Esophagus (tissue), 2 donors: ENCODE results near the gene COMMD10. TPM values are rescaled to one million over a fixed set of nuclear protein-coding genes. Genes with fewer than 3 reads are reported as not detected.

Source experiments
- H3K27ac ChIP-seq, 2 donors: one replicate each; pipeline ENCODE4 v1.5.1; 2013; ENCODE audit warnings: low read depth in 2 of 2, mild to moderate bottlenecking in 2 of 2, inconsistent platforms in 1 of 2, low read length in 1 of 2, moderate library complexity in 1 of 2
- H3K27me3 ChIP-seq, 2 donors: one replicate each; pipeline ENCODE4 v1.6.1; 2013; ENCODE audit warnings: low read length in 2 of 2, control low read depth in 1 of 2, mild to moderate bottlenecking in 1 of 2; ENCODE audit not compliant: insufficient read depth in 2 of 2, control insufficient read depth in 1 of 2
- H3K36me3 ChIP-seq, 2 donors: one replicate each; pipeline ENCODE4 v1.6.1; 2013; ENCODE audit warnings: low read length in 1 of 2; ENCODE audit not compliant: control insufficient read depth in 2 of 2, insufficient read depth in 2 of 2
- H3K4me1 ChIP-seq, 2 donors: one replicate each; pipeline ENCODE4 v1.6.1; 2013; ENCODE audit warnings: low read length in 1 of 2; ENCODE audit not compliant: control insufficient read depth in 2 of 2, insufficient read depth in 2 of 2
- H3K4me3 ChIP-seq, 2 donors: one replicate each; pipeline ENCODE4 v1.5.1; 2013; ENCODE audit warnings: low read length in 2 of 2, mild to moderate bottlenecking in 2 of 2, low read depth in 1 of 2, moderate library complexity in 1 of 2
- H3K9me3 ChIP-seq, 2 donors: one replicate each; pipeline ENCODE4 v1.6.1; 2013; ENCODE audit warnings: mild to moderate bottlenecking in 2 of 2, low read depth in 1 of 2, low read length in 1 of 2, moderate library complexity in 1 of 2; ENCODE audit not compliant: control insufficient read depth in 2 of 2, insufficient read depth in 1 of 2
- WGBS, 2 donors: extraction: QIAGEN DNeasy Blood & Tissue Kit; methylation state at CpG; one replicate each; pipeline ENCODE4 v1.1.7; 2013; 5-methylcytosine and 5-hydroxymethylcytosine counted together
- polyA plus RNA-seq, 2 donors: library from polyadenylated mRNA; stranded (reverse); fragments of 200-250 nt; gene quantifications; one replicate each; pipeline ENCODE4 v1.2.3, GENCODE V29; 2013
- donor health status: healthy with polysubstance abuse.
- donor health status: Bipolar disorder and iron deficiency.

COMMD10 gene
- polyA plus RNA-seq, 2 donors, result 13.2 to 19.8 TPM

DNA sequence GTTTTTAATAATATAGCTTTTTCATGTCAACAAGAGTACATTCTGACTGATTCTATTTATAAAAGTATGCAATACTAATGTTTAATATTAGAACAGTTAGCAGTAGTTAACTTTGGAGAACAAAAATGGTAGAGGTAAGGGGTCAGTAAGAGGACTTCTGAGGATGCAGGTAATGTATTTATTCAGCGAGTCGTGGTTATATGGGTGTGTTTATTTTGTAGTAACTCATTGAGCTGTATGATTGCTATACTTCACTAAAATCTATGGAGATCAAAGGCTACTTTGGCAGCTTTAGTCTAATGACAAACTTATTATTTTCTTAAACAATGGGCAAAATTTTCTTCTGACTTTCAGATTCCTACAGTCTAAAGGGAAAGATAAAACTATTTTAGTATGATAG, 146.5 kb downstream of the COMMD10 start:
- Histone ChIP-seq H3K9me3 (no peaks in the 10 kb centered on the region), H3K36me3 (no peaks in the 10 kb centered on the region), H3K27ac (no peak overlapping the region), H3K4me1 (no peaks in the 10 kb centered on the region), H3K4me3 (no peak overlapping the region), H3K27me3 (no peaks in the 10 kb centered on the region)
- 80 to 82% methylated on average over 2 of the region's 2 CpGs for WGBS, 2 donors

DNA sequence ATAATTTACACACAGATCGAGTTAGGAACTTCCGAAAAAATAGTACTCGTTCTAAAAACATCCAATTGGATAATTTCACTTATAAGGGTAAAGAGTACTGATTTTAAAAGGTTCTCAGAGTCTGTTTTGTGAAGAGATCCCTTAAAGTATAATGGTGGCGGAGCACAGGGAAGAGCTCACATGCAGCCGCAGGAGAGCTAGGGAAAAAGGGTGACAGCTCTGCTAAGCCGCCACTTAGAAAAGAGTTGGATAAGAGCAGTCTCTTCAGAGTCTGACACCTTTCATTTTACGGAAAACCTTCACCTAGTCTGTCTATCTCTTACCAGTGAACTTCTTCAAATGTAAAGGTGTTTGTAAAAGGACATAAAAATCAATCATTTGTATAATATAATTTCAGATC, 149.9 kb downstream of the COMMD10 start:
- Histone ChIP-seq H3K4me1 (no peaks in the 10 kb centered on the region), H3K36me3 (no peaks in the 10 kb centered on the region), H3K4me3 (no peak overlapping the region), H3K9me3 (no peaks in the 10 kb centered on the region), H3K27me3 (no peaks in the 10 kb centered on the region), H3K27ac (no peak overlapping the region)
- WGBS, 2 donors, result 93 to 96% methylated on average over 7 of the region's 7 CpGs

DNA sequence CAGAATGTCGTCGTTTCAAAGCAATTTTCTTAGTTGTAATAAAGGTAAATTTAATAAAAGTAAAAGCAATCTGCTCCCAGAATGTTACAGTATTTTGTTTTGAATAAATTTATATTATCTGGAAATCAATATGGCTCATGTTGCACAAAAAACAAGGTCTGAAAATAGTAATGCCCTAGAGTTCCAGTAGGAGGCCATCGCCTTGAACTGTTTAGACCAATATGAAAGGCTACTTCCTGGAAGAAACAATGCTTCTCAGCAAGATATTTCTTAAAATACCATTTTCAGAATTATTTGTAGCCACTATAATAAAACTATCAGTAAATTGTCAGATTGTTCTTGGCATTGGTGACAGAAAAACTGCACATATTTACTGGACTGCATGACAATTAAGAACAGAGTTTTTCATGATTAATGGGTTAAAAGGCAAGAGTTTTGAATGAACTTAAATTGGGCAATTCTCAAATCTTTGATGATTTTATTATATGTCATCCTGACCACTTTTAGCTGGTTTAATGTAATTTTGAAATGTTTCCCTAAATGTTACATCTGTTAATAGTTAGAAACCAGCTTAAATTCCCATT, 153.2 kb downstream of the COMMD10 start:
- 95 to 98% methylated on average over 3 of the region's 3 CpGs for WGBS, 2 donors

DNA sequence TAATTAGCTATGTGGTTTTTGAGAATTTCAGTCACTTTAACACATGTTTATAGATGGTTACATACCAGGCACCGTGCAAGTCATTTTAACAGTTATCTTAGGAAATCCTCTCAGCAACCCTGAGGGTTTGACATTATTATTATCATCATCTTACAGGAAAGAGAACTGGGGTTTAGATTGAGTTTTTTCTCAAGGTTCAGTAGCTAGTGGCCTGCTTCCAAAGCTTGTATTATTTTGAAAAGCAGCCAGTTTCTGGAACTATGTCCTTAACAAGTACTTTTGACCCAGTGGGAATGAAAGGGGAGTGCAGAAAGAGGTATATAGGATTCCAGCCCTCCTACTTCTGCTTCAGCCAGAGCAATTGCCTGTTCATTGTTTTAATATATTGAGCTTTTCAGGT, 157.5 kb downstream of the COMMD10 start:
- H3K27ac ChIP-seq, result no peak overlapping the region
- no peaks in the 10 kb centered on the region for H3K4me1 ChIP-seq
- no peak overlapping the region for H3K4me3 ChIP-seq
- no peaks in the 10 kb centered on the region for H3K27me3 ChIP-seq
- no peaks in the 10 kb centered on the region for H3K9me3 ChIP-seq
- H3K36me3 ChIP-seq, result no peaks in the 10 kb centered on the region
- 27 to 39% methylated on average over 1 of the region's 1 CpG for WGBS, 2 donors

More for the DNA sequence above, 153.2 kb downstream of the COMMD10 start:
- H3K27ac ChIP-seq, result no peak overlapping the region
- no peaks in the 10 kb centered on the region for H3K36me3 ChIP-seq
- H3K4me3 ChIP-seq, result no peak overlapping the region
- no peaks in the 10 kb centered on the region for H3K9me3 ChIP-seq
- H3K27me3 ChIP-seq, result no peaks in the 10 kb centered on the region
- H3K4me1 ChIP-seq, result no peaks in the 10 kb centered on the region

DNA sequence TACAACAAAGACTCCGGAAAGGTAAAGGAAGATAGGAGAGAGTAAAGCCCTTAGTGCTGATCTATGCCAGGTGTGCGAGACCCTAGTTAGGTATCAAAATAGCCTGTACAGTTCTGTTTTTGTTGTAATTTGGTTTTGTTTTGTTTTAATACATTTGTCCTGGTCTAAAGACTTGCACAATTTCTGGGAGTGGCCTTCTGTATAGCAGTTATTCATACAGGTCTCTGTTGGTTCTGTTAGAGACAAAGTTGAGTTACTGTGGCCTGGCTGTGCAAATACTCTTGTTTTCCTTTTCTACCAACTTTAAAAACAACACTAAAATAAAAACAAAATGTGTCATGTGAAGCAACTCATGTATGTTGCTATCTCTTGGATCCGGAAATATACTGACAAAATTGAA, 163.6 kb downstream of the COMMD10 start:
- Histone ChIP-seq H3K9me3 (no peaks in the 10 kb centered on the region), H3K4me3 (no peak overlapping the region), H3K27me3 (no peaks in the 10 kb centered on the region), H3K27ac (no peak overlapping the region), H3K36me3 (no peaks in the 10 kb centered on the region), H3K4me1 (no peaks in the 10 kb centered on the region)
- 96 to 97% methylated on average over 3 of the region's 3 CpGs for WGBS, 2 donors

DNA sequence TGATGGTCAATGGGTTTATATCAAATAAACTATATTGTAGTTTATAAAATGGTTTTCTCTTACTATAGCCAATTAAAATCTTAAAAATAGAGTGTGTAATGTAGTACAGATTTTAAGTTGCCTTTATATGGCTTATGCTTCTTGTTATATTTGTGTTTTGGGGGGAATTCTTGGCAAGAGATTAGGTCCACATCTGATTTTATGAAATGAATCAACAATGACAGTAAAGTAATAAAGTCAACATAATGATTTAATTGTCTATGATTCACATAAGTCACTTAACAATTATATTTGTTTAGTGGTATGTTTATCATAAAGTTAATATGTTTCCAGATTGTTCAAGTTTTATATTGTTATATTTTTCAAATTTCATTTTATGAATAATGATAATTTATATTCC, 164.8 kb downstream of the COMMD10 start:
- no peaks in the 10 kb centered on the region for H3K27me3 ChIP-seq
- no peaks in the 10 kb centered on the region for H3K36me3 ChIP-seq
- no peaks in the 10 kb centered on the region for H3K9me3 ChIP-seq
- no peaks in the 10 kb centered on the region for H3K4me1 ChIP-seq
- H3K27ac ChIP-seq, result no peak overlapping the region
- no peak overlapping the region for H3K4me3 ChIP-seq

DNA sequence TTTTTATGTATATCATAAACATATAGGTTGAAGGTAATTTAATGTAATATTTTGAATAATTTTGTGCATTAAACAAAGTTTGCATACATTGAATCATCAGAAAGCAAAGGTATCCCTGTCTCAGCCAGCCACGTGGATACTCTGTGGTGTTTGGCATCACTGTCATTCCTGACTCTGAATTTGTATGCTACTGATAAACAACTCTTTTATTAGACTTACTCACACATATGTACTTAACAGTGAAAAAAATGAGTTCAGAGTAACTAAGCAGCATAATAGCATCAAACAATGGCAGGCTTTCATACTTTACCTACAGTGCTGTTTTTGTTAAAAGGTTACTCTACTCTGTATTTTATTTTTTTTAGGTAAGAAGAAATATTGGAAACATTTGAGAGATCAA, 171.9 kb downstream of the COMMD10 start:
- Histone ChIP-seq H3K36me3 (no peaks in the 10 kb centered on the region), H3K4me1 (no peaks in the 10 kb centered on the region), H3K27me3 (no peaks in the 10 kb centered on the region), H3K4me3 (no peak overlapping the region), H3K9me3 (no peaks in the 10 kb centered on the region), H3K27ac (no peak overlapping the region)
- WGBS, 2 donors, result 81 to 82% methylated on average over 1 of the region's 1 CpG

DNA sequence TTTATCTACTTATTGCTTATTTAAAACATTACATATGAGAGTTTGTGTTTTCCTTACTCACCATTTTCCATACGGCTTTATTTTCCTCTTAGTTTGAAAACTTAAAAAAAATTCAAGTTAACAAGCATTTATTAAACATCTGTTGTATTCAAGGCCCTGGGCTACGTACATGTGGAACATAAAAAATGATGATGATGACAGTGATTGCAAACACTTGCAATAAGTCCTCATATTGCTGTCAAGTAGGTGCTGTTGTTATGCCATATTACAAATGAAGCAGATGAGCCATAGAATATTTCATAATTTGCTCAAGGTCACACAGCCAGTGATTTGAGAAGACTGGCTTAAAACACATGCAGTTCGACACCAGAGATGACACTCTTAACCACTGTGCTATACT, 180.6 kb downstream of the COMMD10 start:
- no peak overlapping the region for H3K27ac ChIP-seq
- WGBS, 2 donors, result 92 to 97% methylated on average over 3 of the region's 3 CpGs
- H3K27me3 ChIP-seq, result no peaks in the 10 kb centered on the region
- H3K9me3 ChIP-seq, result no peaks in the 10 kb centered on the region
- H3K4me3 ChIP-seq, result no peak overlapping the region
- no peaks in the 10 kb centered on the region for H3K36me3 ChIP-seq
- no peaks in the 10 kb centered on the region for H3K4me1 ChIP-seq

DNA sequence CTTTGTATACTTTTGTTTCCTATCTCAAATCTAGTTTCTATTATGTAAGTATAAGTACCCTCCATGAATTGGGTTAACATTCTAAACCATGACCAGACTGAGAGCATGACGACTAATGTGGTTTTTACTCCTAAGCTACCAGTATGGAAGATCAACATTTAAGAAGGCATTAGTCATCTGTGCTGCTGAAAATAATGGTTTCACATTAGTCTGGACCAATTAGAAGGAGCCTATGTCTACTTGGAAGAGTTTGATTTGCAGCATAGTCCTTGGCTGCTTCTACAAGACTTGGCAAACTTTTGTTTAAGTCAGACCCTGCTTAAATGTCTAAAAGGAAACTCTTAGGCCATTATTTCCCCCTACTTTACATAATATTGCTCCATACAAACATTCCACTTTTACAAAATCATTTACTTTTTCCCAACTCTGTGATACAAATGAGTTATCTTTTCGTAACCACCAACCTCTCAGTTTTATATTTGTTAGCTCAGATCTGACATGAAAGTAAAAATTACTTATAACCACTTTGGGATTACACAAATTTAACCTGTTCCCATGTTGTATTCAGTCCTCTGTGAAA, 186.7 kb downstream of the COMMD10 start:
- Histone ChIP-seq H3K27me3 (no peaks in the 10 kb centered on the region), H3K27ac (no peak overlapping the region), H3K9me3 (no peaks in the 10 kb centered on the region), H3K4me3 (no peak overlapping the region), H3K4me1 (no peaks in the 10 kb centered on the region), H3K36me3 (no peaks in the 10 kb centered on the region)
- whole genome bisulfite sequencing, 2 donors, result 87 to 91% methylated on average over 2 of the region's 2 CpGs

DNA sequence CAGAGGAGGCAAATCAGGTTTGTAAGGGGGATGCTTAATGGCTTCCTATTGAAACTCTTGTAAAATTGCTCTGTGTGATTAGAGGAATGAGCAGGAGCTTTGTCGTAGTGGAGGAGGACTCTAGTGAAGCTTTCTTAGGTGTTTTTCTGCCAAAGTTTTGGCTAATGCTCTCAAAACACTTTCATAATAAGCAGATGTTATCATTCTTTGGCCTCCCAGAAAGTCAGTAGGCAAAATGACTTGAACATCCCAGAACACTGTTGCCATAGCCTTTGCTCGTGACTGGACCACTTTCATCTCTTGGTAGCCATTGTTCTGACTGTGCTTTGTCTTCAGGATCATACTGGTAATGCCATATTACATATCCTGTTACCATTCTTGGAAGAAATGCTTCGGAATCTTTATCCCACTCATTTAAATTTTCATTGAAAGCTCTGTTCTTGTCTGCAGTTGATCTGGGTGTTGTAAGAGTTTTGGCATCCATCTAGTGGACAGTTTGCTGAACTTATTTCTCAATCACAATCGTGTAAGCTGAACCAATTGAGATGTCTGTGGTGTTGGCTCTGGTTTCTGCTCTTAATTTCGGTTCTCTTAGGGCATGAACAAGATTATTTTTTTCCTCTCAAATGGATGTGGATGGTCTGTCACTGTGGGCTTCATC, 187.6 kb downstream of the COMMD10 start:
- Histone ChIP-seq H3K36me3 (no peaks in the 10 kb centered on the region), H3K4me3 (no peak overlapping the region), H3K9me3 (no peaks in the 10 kb centered on the region), H3K4me1 (no peaks in the 10 kb centered on the region), H3K27ac (no peak overlapping the region), H3K27me3 (no peaks in the 10 kb centered on the region)
- 76 to 81% methylated on average over 5 of the region's 5 CpGs for WGBS, 2 donors
